Esophagus muscularis mucosa (tissue), 3 donors: ENCODE results near the gene ZNF655.

Source experiments
- POLR2A ChIP-seq: fragments of 450-650 bp; IDR thresholded peaks from one replicate; pipeline ENCODE4 v1.6.1; 2017; ENCODE audit warnings: antibody characterized with exemption, moderate library complexity, mild to moderate bottlenecking, low read depth
- POLR2AphosphoS5 ChIP-seq, 2 donors: sonication (generic); formaldehyde crosslinking; IDR thresholded peaks; one replicate each; pipeline ENCODE4 v1.6.1; 2017; ENCODE audit warnings: antibody characterized with exemption in 2 of 2
- TF ChIP-seq, protein P1 (sequence below), 3 experiments: fragments of 200-600 bp in 2 of 3; fragments of 450-650 bp in 1 of 3; sonication (generic) in 2 of 3; IDR thresholded peaks; one replicate each; pipeline ENCODE4 v1.5.1; 2017 to 2019; ENCODE audit warnings: antibody characterized with exemption in 3 of 3, mild to moderate bottlenecking in 2 of 3, moderate library complexity in 1 of 3

DNA sequence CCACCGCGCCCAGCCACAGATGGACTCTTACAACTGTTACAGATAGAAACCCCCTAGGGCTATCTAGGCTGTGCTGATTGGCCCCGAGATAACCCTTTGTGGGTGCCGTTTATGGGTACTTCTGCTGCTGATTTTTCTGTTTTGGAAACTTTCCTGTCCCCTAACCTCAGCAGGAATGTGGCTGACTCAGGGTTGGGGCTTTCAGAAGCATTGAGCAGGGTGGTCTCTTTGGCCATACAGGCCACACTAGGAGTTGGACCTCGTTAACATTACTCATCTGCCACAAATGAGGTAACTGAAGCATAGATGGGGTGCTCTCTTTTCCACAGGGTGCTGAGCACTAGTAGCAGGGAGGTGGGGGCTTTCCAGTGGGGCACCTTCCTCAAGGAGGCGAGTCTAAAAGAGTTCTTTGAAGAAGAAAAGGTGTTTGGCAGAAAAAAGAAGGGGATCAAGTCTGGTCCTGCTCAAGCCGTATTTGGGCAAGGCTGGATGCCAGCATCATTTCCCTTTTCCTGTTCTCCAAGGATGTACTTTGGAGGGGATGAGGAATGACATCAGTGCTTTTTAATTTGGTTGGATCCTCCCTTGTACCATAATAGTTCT is 64.8 kb downstream of the ZNF655 start:
- TF ChIP-seq, protein P1, sequence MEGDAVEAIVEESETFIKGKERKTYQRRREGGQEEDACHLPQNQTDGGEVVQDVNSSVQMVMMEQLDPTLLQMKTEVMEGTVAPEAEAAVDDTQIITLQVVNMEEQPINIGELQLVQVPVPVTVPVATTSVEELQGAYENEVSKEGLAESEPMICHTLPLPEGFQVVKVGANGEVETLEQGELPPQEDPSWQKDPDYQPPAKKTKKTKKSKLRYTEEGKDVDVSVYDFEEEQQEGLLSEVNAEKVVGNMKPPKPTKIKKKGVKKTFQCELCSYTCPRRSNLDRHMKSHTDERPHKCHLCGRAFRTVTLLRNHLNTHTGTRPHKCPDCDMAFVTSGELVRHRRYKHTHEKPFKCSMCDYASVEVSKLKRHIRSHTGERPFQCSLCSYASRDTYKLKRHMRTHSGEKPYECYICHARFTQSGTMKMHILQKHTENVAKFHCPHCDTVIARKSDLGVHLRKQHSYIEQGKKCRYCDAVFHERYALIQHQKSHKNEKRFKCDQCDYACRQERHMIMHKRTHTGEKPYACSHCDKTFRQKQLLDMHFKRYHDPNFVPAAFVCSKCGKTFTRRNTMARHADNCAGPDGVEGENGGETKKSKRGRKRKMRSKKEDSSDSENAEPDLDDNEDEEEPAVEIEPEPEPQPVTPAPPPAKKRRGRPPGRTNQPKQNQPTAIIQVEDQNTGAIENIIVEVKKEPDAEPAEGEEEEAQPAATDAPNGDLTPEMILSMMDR (IDR thresholded peaks at IDR 0.05): no peak
- TF ChIP-seq POLR2AphosphoS5 (IDR thresholded peaks at IDR 0.05) (no peak), POLR2A (no peak)
